C4-2B (cell line): ENCODE results near the gene SLC22A2.

Experiments
- H3K27ac ChIP-seq: fragments of 450-650 bp; 2 replicates; pipeline ENCODE4 v1.5.1; 2017
- ZFX ChIP-seq: fragments of 450-650 bp; IDR thresholded peaks from 2 replicates; pipeline ENCODE4 v1.6.1; 2017
- TF ChIP-seq, protein P1 (sequence below): fragments of 450-650 bp; conservative IDR thresholded peaks from 2 replicates; pipeline ENCODE4 v1.5.1; 2017; ENCODE audit warnings: mild to moderate bottlenecking

SLC22A2 gene

DNA sequence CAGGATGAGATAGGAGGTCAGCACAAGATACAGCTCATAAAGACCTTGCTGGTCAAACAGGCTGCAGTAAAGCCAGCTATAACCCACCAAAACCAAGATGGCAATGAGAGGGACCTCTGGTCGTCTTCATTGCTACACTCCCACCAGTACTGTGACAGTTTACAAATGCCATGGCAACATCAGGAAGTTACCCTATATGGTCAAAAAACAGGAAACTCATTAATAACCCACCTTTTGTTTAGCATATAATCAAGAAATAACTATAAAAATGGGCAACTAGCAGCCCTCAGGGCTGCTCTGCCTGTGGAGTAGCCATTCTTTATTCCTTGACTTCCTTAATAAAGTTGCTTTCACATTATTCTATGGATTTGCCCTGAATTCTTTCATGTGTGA lies 30.9 kb downstream of the SLC22A2 start:
- H3K27ac ChIP-seq = no peak overlapping the region
- TF ChIP-seq, protein P1, sequence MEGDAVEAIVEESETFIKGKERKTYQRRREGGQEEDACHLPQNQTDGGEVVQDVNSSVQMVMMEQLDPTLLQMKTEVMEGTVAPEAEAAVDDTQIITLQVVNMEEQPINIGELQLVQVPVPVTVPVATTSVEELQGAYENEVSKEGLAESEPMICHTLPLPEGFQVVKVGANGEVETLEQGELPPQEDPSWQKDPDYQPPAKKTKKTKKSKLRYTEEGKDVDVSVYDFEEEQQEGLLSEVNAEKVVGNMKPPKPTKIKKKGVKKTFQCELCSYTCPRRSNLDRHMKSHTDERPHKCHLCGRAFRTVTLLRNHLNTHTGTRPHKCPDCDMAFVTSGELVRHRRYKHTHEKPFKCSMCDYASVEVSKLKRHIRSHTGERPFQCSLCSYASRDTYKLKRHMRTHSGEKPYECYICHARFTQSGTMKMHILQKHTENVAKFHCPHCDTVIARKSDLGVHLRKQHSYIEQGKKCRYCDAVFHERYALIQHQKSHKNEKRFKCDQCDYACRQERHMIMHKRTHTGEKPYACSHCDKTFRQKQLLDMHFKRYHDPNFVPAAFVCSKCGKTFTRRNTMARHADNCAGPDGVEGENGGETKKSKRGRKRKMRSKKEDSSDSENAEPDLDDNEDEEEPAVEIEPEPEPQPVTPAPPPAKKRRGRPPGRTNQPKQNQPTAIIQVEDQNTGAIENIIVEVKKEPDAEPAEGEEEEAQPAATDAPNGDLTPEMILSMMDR = no peak
- TF ChIP-seq ZFX = no peak

DNA sequence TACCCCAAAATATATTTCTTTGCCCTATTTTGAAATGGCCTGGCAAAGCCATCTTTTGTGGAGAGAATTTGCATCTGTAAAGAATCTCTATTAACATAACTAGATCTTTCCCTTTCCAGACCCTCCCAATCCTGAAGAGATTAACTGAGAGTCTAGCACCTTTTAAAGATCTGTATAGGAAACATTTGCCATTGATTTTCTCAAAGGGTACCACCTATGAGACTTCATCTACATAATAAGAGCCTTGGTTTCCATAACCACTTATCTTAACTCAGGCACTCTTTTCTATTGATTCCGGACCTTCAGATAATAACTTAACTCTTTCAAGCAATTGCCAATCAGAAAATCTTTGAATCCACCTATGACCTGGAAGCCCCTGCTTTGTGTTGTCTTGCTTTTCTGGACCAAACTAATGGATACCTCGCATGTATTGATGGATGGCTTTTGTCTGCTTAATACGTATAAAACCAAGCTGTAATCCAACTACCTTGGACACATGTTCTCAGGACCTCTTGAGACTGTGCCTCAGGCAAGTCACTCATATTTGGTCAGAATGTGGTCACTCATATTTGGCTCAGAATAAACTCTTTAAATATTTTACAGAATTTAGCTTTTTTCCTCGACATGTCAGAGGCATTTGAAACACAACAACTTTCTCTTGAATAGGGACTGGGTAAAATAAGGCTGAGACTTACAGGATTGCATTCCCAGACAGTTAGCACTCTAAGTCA lies 31.4 kb downstream of the SLC22A2 start:
- H3K27ac ChIP-seq = no peak overlapping the region

DNA sequence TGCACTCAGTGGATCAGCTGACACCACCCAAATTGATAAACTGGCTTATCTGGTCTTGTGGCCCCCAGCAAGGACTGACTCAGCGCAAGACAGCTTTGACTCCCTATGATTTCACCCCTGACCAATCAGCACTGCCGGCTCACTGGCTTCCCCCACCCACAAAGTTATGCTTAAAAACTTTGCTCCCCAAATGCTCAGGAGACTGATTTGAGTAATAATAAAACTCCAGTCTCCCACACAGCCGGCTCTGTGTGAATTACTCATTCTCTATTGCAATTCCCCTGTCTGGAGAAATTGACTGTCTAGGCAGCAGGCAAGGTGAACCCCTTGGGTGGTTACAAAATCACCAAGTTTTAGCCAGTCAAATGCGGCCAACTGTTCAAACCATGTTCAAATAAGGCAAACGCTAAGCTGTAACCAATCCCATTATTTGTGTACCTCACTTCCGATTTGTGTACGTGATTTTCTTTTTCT lies 32.5 kb downstream of the SLC22A2 start:
- TF ChIP-seq ZFX = no peak
- TF ChIP-seq, protein P1 = no peak
- no peak overlapping the region for H3K27ac ChIP-seq

More for the DNA sequence above, 31.4 kb downstream of the SLC22A2 start:
- no peak for TF ChIP-seq ZFX
- TF ChIP-seq, protein P1 = no peak

DNA sequence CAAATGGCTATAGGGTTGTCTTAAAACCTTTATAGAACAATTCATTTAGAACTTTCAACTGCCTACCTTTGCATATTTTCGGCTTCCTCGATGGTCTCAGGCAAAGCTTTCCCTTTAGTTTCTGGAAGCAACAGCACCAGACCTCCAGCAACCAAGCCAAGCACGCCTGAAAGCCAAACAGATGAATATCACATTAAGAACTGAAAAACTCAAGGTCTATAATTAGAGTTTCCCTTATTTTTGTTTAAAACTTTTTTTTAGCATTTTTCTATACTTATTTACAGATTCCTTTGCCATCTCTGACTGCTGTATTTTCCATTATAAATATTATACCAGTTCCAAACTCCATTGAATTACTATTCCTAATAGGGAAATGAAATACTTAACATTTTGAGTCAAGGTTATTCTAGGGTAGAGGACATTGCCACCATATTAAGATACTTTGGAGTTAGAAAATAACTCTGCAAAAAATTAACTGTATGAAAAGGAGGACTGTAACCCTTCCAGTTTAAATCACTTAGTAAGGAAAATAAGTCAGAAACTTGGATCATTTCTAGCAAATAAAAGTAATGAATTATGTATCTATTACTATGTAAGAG lies 33.9 kb downstream of the SLC22A2 start:
- TF ChIP-seq, protein P1 = no peak
- TF ChIP-seq ZFX = no peak
- H3K27ac ChIP-seq = no peak overlapping the region

DNA sequence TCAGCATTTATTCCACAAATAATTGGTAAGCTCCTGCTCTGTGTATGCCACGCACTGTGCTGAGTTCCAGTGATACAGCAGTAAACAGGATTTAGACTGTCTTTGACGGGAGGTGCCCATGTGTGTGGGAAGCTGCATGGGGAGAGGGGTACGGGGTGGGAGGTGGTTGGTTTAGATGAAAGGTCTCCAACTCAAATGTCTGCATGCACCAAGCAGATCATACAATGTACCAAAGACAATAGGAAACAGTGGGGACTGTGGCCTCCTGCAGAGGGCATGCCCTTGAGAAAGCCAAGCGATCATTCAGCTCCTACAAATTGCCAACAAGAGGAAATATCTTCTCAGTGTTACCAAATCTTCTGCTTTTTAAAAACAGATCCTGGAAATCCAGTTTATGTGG lies 36.1 kb downstream of the SLC22A2 start:
- no peak for TF ChIP-seq ZFX
- TF ChIP-seq, protein P1 = no peak
- no peak overlapping the region for H3K27ac ChIP-seq

DNA sequence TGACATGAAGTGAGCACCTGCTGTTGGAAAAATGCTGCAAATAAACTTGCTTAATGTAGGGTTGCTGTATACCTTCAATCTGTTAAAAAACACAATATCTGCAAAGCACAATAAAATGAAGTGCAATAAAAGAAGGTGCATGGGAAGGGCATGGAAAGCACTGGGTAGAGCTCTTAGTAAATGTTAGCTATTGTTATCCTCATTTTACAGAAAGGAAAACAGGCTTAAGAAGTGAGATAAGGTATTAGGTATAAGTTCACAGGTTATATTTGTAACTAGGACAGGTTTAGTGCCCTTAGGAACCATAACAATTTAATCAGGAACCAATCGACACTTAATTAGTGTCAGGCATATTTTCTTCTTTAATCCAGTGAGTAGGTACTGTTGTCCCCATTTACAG lies 36.7 kb downstream of the SLC22A2 start:
- TF ChIP-seq ZFX = no peak
- TF ChIP-seq, protein P1 = no peak
- no peak overlapping the region for H3K27ac ChIP-seq

DNA sequence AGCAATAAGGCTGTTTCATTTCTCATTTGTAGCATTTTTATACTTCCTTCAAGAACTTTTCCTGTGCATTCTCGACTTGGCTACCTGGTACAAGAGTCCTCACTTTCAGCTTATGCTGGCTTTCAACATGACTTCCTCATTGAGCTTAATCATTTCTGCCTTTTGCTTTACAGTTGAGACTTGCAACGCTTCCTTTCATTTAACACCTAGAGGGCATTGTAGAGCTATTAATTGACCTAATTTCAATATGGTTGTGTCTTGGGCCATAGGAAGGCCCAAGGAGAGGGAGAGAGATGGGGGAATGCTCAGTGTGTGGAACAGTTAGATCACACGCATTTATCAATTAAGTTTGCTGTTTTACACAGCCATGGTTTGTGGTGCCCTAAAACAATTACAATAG lies 37.2 kb downstream of the SLC22A2 start:
- TF ChIP-seq, protein P1 = peak; percentile 33
- no peak for TF ChIP-seq ZFX
- no peak overlapping the region for H3K27ac ChIP-seq
